Stimulated activated CD8-positive, alpha-beta memory T cell treated with anti-CD3 and anti-CD28 coated beads, Interleukin-12 subunit alpha, Interleukin-12 subunit beta, amount 100 ng/mL, for 1 hour (primary cell): ENCODE data around the gene DPYD.

Source experiments
- DNase-seq: peaks from one replicate; pipeline ENCODE4 v3.0.0-alpha.2; 2020; ENCODE audit warnings: low read depth

Gene DPYD

GRCh38 chr1:97920832-97921571 is at the start of gene DPYD:
Gene DPYD, minus strand, starts transcription at chr1:97921034. Its CDS starts 112 bp downstream, at chr1:97920922.
- peak; percentile 67 for DNase-seq

DNA sequence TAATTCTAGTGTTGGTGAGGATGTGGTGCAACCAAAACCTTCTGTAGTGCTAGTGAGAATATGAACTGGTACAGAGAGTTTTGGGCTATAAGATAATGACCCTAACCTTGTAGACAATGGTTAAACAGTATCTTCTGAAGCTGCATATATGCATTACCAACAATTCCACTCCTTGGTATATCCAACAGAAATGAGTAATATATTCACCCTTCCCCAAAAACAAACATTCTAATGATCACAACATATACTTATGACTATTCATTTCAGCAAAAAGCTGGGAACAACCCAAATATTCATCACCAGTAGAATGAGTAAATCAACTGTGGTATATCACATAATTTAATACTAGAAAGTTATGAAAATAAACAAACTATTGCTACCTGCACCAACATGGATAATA is 39.6 kb upstream of the DPYD start:
- no peak for DNase-seq

- DNase-seq, result no peak
Measured at GRCh38 chr1:97947695-97948094, 26.9 kb upstream of the DPYD start.

DNA sequence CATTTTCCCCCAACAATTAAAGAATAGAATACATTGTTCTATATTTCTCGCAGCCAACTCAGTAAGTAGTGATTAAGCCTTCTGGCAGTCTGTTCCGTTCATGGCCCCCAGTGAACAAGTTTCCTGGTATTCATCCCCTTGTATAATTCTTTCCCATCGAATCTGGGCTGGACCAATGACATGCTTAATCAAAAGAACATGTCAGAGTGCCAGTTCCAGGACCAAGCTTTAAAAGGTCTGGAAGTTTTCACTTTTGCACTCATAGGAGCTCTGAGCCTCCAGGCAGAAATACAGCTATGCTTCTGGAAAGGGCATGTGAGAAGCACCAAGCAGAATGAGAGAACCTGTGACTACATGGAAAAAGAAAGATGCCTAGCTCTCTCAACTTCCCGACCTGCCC is 22.5 kb upstream of the DPYD start:
- DNase-seq, result no peak

DNA sequence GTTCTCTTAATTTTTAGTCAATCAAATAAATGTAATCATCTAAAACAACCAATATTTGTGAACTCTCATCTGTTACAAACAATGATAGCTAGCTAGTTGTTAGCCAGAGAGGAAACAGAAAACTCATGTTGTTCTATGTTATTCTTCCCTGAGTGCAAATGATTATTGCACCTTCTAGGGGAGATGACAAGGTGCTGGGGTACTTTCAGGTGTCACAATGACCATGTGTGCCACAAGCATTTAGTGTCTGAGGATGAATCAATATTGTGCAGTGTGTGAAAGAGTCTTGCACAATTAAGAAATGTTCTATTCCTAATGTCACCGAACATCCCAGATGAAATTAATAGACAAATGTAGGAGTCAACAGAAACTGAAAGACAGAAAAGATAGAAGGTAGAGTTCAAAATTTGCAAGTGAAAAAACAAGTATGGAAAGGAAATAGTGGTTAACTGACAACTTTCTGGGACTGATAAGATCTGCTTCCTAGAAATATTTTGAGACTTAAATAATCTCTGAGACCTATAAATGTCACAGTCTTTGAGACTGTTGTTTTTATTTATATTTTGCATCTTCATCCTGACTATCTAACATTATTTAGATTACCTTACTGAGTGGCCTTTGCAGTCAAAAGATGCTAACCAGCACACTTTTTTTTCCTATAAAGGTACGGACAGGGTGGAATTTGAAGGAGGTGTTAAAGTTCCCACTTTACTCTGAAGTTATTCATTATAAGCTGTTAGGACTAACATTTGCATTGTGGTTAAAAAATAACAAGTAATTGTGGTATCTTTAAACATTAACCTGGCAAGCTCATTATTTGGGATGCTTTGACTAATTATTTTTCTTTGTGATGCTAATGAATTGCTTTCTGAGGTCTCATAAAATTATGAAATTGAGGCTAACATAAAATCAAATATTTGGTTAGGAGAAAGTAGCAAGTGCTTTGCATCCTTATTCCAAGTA is 21.6 kb upstream of the DPYD start:
- DNase-seq, result no peak

GRCh38 chr1:97938285-97938642 is 17.4 kb upstream of the DPYD start:
- no peak for DNase-seq

GRCh38 chr1:97936976-97937375 is 16.1 kb upstream of the DPYD start:
- DNase-seq, result no peak

- DNase-seq, result no peak
Measured at GRCh38 chr1:97934491-97934890, 13.7 kb upstream of the DPYD start.

DNA sequence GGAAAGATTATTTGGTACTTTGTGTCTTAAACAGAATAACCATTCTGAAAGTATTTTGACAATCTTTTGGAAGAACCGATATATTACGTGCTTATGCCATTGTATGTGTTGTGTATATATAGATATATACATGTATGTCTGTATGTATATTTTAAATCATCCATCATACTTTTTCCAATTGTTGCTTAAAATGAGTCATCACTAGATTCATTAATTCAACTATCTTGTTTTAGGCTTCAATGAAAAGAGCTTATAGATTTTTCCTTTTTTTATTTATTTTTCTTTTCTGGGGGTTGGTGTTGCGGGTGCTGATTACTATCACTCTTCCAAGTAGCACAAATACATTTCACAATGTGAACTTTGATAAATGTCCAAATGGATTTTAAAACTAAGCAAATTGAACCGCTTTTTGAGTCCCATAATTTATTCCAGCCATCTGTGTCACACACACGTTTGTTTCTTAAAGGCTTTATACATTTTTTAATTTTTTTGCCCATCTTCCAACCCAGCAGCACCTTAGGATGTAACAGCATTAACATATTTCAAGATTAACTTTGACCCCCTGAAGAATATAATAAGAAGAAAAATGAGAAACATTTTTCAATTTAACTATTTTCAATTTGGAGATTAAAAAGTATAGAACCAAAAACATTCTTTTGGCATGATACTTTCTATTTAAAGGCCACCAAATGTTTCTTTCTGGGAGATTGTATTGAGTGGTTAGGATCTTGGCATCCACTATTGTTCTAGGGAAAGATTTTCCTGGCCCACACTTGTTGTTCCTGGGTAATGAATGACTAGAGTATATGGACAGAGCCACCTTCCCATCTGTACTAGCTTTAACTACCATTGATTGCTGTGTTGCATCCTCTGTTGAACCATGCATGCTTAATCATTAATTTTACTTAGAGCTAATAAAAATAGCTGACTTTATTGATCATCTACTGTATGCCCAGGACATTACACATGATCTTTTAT is 9.3 kb upstream of the DPYD start:
- DNase-seq, result no peak

DNA sequence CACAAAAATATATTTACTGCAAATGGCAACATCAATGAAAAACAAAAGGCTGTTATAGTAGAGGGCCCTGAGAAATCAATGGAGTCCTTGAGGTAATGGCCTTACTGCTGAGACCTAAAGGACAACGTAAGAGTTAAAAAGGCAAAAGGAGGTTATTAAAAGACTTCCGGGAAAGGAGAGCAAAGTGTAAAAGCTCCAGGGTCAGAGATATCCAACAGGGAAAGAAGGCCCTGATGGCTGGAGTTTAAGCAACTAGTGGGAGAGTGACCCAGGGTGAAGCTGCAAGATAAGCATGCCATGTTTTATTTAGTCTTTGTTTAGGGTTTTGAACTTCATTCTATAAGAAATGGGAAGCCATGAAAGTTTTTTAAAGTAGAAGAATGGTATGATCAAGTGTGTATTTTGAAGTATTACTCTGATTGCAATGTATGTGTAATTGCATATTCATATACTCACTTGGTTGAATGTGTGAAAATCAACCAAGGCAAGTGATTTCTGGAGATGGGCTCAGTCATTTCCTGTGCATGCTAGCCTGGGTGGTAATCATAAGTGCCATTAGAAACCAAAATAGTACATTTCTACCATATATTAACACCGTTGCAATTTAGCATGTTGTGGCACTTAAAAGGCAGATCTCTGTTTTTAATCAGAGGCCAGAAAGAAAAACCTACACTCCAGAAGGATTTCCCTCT is 5.3 kb upstream of the DPYD start:
- DNase-seq, result no peak

DNA sequence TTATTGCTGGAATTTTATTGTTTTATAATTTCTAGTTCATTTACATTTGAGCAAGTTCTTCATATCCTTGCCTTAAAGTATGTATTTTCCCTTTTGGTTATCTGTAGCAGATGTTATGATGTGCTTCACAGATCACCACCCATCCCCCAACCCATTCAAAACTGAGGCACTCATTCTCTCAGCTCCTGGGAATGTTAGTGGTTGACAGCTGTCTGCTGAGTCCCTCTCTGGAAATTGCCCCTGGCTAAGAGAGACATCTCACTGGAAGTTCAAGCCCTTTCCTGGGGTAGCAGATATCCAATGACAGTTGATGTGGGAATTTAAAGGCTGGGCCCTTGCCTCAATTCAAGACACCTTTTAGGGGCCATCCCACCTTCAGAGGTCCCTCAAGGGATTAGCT is 4.3 kb upstream of the DPYD start:
- no peak for DNase-seq

- no peak for DNase-seq
Measured at GRCh38 chr1:97923811-97924210, 3.0 kb upstream of the DPYD start.

- DNase-seq, result no peak
Measured at GRCh38 chr1:97920276-97920831, 480 bp downstream of the DPYD start.

DNA sequence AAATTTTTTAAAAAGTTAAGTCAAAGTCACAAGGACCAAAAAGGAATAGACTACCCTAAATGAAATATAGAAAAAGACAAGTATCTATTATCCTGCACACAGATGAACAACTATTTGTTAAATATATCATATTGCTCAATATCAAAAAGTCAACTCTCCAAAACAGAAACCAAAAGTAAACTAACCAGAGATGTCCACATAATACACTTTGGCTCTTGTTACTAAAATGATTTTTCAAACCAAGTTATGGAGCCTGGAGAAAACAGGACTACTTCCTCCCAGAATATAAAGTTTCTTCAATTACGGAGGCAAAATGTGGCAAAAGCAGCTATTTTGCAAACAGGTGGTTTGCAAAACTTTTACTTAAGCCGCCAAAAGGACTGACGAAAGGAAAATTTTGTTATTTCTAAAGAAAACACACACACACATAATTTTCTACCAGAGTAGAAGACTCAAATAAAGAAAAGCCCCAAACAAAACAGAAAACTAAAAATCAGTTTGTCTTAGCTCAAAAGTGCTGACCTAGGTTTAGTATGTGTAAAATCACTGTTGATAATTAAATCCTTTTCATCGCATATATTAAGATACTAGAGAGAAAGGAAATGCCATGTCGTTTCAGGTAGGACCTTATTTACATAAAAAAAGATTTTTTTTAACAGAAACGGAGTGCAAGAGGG is 1.1 kb downstream of the DPYD start:
- no peak for DNase-seq

DNA sequence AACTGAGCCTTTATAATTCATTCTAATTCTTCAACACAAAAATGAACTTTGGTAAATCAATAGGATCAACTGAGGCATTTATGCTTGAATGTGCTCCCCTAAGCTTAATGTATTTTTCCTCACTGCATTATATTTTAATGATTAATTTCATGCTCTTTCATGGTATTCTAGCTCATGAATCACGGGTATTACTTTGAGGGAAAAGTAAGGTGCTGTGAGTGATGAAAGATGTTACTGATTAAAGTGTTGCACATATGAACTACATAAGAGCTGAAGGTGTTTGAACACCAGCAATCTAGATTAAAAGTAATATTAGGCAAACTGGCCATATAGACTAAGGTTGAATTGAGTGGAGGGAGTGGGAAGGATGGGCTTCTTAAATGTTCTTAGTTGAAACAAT is 1.9 kb downstream of the DPYD start:
- DNase-seq, result no peak

DNA sequence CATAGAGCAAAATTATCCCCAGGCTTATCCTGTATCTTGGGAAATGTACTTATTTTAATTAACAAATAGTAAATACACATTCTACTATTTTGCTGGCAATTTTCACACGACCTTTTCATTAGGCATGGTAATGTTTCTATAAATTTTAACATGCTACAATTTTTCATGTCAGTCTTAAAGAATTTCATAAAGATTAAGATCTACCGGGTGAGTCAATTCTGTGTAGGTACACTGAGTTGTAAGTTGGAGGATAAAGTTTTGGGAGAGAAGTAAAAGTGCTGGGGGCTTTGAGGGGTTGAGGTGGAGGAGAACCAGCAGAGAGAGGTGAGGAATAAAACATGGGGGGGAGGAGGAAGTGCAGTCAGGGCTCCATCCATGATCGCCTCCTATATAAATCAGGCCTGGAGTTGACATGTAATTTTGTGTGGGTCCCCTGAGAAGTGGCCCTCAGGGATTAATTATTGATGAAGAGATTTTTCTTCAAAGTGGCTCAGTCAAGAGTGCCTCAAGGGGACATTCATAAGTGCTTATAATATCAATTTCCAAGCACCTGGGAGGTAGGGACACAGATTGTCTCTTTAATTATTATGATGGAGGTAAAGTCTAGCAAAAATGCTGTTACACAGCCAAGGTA is 7.2 kb downstream of the DPYD start:
- DNase-seq, result no peak

DNA sequence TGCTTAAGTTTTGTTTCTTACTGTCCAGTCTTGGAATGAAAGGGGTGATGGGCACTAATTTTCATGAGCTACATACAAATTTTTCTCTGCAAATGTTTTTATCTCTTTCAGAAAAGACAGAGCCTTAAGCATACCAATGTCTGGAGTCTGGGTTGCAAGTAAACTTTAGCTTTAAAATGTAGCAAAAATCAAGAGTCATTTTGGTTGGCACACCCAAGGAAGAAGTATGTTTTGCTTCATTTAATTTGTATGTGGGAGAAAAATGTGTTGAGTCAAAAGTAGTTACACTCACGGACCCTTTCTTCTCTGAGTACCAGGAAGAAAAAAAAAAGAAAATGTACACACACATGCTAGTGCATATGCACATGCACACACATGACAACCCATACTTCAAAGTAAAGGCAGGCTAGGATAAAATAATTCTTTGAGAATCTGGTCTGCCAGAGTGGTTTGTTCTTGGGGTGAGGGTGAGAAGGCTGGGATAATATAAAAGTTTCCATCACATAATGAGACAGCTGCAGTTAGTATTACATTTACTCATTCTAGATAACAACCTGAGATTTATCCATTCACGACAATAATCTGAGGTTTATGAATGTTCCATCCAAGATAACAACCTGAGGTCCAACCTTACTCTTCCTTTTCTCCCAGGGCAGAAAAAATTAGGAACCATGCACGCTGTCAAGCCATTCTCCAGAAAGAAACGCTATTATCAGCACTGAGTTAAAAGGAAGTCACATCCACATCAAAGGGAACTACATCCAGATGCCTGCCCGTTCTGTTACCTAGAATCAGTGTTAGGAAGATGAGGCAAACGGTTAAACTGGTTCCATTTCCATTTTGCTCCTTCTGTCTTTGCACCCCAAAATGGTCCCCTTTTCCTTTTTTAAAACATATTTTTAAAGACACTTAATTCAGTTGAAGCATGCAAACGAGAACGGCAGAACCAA is 9.3 kb downstream of the DPYD start:
- DNase-seq, result no peak

GRCh38 chr1:97909266-97909665 is 11.6 kb downstream of the DPYD start:
- DNase-seq, result no peak

DNA sequence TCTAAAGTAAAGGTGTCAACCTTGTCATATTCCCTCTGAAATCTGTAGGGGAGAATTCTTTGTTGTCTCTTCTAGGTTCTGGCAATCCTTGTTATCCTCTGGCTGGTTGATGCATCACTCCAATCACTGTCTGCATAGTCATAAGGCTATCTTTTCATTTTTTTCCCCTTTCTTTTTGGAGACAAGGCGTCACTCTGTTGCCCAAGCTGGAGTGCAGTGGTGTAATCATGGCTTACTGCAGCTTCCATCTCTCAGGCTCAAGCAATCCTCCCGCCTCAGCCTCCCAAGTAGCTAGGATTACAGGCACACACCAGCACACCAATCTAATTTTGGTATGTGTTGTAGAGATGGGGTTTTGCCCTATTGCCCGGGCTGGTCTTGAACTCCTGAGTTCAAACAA is 12.9 kb downstream of the DPYD start:
- no peak for DNase-seq
